Hematopoietic multipotent progenitor cell treated with erythropoietin and hydrocortisone succinate and interleukin-3 and kit ligand, for 8 days (in vitro differentiated cells): ENCODE results near the gene PTP4A2.
"Not testable (repeated sequence)": the region's sequence is repeated elsewhere in the genome, so short reads cannot be mapped to it uniquely, and the experiment has no call there.

Experiments
- DNase-seq: peaks from one replicate; pipeline ENCODE4 v3.0.0-alpha.2; 2015

PTP4A2 gene

DNA sequence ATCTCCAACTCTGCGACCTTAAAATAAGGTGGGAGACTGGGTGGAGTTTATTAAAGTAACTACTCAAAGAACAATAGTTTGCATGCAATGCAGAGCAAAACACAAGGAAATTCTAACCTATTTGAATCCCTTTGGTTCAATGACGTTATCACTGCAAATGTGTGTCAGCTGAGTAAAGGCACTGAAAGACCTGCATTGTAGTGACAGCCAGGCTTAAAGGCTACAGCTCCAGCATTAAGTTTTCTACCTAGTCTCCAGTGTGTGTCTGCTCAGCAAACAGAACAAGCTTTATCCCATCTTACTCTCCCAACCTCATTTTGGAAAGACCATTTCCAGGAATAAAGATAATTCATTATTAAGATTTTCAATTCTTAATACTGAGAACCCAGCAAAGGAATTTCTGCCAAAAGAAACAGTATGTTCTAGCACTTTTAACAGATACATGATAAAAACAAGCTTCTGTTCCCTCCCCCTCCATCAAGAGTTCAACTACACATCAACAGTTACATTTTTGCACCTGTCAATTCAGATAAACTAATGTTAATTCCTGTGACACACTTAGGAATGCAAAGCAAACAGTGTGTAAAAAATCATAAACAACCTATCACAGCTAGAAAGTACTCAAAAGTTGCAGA, 14.2 kb downstream of the PTP4A2 start:
- peak; percentile 67 for DNase-seq

DNA sequence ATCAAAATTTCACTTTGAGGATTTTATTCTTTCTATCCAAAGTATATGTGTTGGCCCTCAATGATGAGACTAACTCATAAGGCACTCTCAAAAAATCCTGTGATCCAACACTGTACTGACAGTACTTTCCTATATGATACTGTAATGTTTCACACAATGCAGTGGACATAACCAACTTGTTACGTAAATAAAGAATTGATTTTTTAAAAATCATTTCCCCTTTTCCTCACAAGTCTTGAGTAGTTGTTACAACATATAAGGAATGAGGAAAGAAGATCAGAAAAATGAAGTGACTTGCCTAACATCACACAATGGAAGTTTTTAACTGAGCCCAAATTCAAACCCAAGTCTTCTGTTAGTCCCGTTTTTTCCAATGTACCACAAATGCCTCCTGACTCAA, 17.2 kb downstream of the PTP4A2 start:
- no peak for DNase-seq

DNA sequence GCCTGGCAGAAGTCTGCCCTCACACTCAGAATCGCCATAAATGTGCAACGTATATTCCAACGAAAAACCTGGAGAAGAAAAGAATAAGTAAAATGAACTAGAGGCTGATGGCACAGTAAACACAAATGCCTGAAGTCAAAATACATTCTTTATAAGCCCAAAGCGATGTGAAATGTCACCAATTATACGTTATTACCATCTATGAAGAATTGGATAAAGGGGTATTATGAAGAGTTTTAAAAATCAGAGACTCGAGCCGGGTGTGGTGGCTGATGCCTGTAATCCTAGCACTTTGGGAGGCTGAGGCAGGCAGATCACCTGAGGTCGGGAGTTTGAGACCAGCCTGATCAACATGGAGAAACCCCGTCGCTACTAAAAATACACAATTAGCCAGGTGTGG, 18.6 kb downstream of the PTP4A2 start:
- no peak for DNase-seq

DNA sequence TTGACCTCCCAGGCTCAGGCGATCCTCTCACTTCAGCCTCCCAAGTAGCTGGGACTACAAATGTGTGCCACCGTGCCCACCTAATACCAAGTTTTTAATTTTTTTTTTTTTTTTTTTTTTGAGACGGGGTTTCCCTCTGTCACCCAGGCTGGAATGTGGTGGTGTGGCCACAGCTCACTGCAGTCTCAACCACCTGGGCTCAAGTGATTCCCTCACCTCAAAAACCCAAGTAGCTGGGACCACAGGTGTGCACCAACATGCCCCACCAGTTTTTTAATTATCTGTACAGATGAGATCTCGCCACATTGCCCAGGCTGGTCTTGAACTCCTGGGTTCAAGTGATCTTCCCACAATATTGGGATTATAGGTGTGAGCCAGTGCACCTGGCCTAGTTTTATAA, 22.7 kb downstream of the PTP4A2 start:
- no peak for DNase-seq

DNA sequence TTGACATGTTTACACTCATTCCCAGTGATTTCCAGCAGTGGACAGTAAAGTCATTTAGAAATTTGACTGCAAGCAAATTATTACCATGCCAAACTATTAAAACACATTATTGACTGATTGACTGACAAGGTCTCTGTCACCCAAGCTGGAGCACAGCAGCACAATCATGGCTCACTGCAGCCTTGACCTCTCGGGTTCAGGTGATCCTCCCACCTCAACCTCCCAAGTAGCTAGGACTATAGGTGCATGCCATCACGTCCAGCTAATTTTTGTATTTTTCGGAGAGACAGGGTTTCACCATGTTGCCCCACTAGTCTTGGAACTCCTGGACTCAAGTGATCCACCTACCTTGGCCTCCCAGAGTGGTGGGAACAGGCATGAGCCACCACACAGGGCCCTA, 24.2 kb downstream of the PTP4A2 start:
- DNase-seq = no peak

DNA sequence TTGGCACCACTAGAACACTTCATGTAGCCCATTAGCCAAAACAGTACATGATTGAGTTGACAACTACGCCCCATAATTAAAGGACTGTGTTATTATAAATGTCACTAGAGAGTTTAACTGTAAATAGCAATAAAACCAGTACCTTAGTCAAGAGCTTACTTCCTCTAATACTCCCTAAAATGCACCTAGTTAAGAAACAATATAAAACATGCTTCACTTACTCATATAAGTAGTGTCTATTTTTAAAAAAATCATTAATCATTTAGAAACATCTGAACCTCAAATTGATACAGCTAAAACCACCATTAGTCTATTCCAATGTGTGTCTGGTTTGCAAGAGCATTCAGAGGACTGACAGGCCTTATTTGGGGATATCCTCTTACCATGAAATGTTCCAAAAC, 25.3 kb downstream of the PTP4A2 start:
- no peak for DNase-seq

DNA sequence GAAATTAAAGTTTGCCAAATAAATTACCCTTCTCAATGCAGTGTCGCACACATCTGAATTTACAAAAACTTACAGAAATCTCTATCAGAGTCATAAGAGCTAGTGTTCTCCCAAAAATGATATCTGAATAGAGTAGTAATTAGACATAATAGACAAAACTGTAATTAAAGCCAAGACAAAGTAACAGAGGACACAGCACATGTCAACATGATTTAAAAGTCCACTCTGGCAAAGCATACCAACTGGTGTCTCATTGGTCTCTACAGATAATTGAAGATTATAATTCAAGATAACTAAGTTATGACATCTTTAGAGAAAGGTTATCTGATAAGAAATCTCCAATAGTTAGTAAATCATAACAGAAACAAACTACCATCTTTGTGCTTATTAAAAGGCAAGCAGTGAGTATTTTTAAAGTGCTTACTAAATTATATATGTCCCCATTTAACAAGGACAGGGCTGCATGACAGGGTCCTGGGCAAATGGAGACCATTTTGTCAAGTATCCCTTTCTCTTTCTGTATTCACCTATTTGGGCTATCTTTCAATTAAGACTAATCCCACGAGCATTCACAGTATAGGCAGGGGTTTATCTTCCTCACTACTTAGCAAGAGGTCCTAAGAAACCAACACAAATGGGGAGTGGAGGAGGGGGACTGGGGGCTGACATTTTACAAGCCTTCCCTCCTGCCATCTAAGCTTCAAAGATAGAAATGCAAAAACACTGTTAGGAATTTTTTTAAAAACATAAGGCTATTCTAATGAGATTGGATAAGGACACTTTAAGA, 26.0 kb downstream of the PTP4A2 start:
- DNase-seq = no peak

DNA sequence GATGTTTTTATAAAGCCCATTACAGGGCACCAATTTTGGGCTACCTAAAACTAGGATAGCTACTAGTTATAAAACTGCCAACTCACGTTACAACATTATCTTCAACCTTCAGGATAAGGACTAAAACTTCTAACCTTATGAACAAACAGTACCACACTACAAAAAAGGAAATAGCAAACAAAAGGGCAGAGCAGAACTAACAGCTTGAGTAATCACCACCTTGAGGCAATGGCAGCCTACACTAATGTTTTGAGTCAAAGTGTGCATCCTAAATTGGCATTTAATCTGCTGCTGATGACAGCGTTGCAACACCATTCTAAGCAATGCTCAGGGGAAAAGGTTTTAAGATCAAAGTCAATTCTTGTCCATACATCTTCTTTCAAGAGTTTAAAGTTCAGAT, 27.2 kb downstream of the PTP4A2 start:
- no peak for DNase-seq

DNA sequence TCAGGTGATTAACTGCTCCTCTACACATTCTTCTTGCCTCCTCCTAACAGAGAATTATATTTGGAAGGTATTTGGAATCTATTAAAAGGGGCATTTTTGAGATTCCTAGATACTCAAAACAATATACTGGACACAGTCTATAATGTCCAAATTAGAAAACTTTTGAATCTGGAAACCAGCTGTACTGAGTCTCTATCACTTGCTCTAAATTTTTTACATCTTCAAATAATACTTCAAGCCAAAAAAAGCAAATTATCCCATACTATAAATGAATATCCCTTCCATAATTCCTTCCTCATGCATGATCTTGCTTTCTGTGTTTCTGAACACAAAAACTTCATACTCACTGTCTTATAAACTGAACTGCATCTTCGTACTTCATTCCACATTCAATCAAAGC, 28.5 kb downstream of the PTP4A2 start:
- no peak for DNase-seq

DNA sequence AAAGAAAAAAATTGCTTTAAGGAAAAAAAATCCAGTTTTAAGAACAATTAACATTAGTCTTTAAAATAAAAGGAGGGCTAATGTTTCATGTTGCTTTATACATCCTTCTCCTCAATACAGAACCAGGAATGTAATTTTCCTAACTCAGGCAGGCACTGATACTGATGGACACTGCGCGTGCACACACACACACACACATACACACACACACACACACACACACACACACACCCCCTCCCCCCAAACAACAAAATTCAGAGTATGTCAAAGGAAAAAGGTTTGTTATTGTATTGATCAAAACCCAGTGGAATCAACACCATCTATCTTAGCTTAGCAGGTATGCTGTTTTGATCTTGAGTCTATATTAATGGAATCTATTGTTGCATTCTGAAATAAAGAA, 31.6 kb downstream of the PTP4A2 start:
- DNase-seq = no peak

DNA sequence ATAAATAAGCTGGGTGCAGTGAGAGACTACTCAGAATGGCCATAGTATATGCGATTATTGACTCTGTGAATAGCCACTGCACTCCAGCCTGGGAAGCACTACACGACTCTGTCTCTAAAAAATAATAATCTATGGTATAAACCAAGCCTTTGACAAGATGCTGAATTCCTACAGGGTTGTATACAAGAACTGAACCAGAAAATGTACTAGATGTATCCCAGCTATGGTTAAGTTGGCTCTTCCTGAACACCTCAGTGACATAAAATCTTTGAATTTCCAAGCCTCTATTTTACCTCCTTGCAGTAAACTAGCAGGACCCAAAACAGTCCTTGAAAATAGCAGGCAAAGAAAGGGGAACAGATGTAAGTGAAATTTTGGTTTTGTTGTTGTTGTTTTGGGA, 32.5 kb downstream of the PTP4A2 start:
- DNase-seq = no peak

DNA sequence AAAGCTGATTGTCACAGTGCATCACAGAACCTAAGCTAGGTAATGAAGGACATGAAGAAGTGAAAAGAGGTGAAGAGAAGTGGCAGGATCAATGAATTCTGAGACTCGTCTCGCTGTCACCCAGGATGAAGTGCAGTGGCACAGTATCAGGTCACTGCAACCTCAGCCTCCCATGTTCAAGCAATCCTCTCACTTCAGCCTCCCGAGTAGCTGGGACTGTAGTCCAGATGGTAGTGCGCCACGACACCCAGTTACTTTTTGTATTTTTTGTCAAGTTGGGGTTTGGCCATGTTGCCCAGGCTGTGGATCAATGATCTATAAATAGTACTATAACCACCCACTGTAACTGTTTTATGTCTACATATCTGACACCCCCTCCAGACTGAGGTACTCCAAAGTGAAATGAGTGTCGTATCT, 33.1 kb downstream of the PTP4A2 start:
- no peak for DNase-seq

DNA sequence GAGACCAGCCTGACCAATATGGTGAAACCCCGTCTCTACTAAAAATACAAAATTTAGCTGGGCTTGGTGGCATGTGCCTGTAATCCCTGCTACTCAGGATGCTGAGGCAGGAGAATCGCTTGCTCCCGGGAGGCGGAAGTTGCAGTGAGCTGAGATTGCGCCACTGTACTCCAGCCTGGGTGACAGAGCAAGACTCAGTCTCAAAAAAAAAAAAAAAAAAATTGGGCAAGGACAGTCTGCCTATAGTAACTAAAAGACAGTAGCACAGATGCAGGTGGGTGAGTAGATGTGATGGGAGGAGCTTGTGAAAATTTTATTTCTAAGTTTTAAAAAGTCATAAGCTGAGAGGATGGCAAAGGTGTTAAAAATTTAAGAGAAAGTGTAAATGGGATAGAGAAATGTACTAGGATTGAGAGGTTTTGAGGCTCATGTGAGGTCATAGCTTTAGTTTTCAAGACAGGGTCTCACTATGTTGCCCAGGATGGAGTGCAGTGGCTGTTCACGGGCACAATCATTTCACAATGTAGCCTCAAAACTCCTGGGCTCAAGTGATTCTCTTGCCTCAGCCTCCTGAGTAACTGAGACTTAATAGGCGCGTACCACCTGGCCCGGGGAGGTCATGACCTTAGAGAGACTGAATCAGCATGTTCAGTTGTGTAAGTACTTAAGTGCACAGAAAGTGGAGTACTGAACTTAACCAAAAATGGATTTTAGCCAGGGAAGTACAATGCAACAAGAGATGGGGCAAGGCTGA, 33.7 kb downstream of the PTP4A2 start:
- no peak for DNase-seq

DNA sequence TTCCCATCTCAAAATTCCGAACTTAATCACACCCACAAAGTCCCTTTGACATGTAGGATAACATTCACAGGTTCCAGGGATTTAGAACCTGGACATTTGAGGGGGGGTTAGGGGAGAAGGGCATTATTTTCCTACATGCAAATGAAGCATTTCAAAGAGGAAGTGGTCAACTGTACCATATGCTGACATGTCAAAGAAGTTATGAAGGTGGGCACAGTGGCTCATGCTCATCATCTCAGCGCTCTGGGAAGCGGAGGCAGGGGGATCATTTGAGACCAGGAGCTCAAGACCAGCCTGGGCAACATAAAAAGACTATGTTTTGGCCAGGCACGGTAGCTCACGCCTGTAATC, 35.7 kb downstream of the PTP4A2 start:
- DNase-seq = no peak

DNA sequence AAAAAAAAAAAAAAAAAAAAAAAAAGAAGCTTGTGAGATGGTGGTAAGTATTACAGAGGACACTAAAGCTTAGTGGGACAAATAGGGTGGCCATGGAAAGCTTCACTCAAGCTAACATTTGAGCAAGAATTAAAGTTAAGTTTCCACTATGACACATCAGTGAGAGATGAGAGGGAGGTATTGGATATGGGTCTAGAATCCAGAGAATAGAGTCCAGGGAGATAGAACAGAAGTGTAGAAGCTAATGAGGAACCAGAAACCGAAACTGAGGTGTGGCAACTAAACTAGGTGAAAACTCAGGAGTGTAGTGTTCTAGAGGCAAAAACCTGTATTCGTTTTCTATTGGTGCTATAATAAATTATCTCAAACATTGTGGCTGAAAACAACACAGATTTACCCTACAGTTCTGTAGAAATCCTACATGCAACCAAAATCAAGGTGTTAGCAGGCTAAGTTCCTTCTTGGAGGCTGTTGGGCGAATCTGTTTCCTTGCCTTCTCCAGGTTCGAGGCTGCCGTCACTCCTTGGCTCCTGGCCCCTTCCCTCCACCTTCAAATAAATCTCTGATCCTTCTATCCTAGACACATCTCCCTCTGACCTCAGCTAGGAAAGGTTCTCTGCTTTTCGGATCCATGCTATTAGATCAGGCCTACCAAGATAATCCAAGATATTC, 36.2 kb downstream of the PTP4A2 start:
- DNase-seq = no peak

DNA sequence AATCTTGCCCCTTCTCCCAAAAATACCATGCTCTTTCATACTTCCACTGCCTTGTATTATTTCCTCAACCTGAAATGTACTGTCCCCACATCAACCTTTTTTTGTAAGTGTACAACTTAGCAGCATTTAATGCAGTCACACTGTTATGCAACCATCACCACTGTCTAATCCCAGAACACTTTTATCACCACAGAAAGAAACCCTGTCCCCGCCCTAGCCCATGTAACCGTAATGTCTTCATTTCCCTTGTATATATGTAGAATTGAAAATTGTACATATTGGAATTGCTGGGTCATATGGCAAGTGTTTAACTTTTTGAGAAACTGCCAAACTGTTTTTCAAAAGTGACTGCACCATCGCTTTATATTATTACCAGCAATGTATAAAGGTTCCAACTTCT, 37.4 kb downstream of the PTP4A2 start:
- DNase-seq = no peak

DNA sequence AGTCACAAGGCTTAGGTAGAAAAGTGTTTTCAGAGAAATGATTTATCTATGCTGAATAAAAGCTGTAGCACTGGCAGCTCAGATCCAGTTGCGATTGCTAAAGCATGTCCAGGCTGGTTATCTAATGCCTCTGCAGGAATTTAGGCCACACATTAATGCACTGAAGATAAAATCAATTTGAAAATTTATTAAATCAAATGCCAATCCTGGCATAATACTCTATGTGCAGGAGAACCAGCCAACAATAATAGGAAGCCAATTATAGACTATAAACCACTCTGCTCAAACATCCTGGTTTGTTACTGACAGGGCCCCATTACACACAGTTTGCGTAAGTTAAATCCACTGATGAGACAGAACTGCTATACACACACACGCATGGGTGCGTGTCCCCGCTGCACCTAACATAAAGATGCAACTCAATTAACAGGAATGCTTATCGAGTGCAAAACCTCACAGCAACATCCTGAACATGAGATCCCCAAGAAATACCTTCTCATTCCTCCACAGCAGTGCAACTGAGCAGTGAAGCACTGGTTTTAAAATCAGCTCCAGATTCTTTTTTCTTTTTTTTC, 40.6 kb downstream of the PTP4A2 start:
- no peak for DNase-seq

DNA sequence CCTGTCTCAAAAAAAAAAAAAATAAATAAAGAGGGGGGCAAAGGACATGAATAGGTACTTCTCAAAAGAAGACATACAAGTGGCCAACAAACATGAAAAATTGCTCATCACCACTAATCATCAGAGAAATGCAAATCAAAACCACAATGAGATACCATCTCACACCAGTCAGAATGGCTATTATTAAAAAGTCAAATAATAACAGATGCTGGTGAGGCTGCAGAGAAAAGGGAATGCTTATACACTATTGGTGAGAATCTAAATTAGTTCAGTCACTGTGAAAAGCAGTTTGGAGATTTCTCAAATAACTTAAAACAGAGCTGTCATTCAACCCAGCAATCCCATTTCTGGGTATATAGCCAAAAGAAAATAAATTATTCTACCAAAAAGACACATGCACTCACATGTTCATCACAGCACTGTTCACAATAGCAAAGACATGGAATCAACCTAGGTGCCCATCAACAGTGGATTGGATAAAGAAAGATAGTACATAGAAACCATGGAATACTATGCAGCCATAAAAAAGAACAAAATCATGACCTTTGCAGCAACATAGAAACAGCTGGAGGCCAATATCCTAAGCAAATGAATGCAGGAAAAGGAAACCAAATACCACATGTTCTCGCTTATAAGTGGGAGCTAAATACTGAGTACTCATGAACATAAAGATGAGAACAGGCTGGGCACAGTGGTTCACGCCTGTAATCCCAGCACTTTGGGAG, 42.5 kb downstream of the PTP4A2 start:
- not testable (repeated sequence) for DNase-seq

DNA sequence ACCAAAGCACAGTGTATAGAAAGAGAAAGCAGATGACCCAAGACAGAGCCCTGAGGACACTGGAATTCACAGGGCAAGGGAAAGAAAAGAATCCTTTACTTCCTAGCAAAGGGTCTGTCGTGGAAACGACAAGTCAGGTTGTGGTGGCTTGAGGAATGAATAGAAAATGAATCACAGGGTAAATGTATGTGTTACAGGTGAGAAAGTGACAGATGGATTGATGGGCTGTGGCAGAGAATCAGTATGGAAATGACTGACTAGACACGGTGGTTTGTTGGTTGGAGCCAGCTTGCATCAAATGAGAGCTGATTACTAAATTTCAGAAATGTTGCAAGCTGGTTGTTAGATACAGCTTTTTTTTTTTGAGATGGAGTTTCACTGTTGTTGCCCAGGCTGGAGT, 46.9 kb downstream of the PTP4A2 start:
- DNase-seq = no peak

DNA sequence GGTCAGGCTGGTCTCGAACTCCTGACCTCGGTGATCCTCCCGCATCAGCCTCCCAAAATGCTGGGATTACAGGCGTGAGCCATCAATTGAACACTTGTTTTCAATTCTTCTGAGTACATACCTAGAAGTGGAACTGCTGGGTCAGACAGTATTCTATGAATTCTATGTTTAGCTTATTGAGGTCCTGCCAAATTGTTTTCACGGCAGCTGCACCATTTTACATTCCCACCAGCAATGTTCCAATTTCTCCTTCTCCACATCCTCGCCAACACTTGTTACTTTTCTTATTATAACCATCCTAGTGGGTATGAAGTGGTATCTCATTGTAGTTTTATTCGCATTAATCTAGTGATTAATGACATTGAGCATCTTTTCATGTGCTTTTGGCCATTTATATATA, 49.9 kb downstream of the PTP4A2 start:
- no peak for DNase-seq

DNA sequence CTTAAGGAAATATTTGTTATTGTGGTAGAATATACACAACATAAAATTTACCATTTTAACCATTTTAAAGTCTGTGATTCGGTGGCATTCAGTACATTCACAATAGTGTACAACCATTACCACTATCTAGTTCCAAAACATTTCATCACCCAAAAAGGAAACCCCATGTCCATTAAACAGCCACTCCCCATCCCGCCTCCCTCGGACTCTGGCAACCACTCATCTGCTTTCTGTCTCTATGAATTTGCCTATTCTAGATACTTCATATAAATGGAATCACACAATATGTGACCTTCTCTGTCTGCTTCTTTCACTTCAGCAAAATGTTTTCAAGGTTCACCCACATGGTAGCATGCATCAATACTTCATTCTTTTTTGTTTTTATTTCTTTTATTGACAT, 51.3 kb downstream of the PTP4A2 start:
- DNase-seq = no peak

DNA sequence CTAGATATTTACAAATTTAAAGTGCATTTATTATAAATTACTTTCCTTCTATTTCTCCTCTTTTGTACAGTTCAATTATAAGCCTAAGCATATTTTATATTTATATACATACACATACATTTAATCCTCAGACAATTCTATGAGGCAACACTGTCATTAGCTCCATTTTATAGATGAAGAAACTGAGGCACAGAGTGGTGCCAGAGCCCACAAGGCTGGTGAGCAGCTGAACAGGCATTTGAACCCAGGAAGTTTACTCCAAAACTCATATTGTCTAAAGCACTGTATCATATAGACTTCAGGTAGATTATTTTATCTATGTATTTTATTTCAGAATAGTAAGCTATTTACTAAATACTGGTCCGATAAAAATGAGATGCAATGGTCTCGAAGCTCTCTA, 52.3 kb downstream of the PTP4A2 start:
- no peak for DNase-seq
